Esophagus muscularis mucosa (tissue), 4 donors: ENCODE results near the gene DUSP28. TPM values are rescaled to one million over a fixed set of nuclear protein-coding genes. Genes with fewer than 3 reads are reported as not detected.

Source experiments
- DNase-seq: peaks from one replicate; pipeline ENCODE4 v3.0.0-alpha.2; 2017; ENCODE audit errors: extremely low spot score
- H3K27ac ChIP-seq, 4 donors: fragments of 200-600 bp; sonication (generic); replicated peaks in 1 of 4; 1 replicate in 3 of 4; 2 replicates in 1 of 4; pipeline ENCODE4 v1.5.1; 2016 to 2019; ENCODE audit warnings: mild to moderate bottlenecking in 1 of 4
- H3K27me3 ChIP-seq, 4 donors: fragments of 200-600 bp; sonication (generic); one replicate each; pipeline versions ENCODE4 v1.5.1 to v1.6.0; 2016 to 2019
- H3K36me3 ChIP-seq, 4 donors: fragments of 200-600 bp; sonication (generic); one replicate each; pipeline ENCODE4 v1.5.1; 2016 to 2019
- H3K4me1 ChIP-seq, 4 donors: fragments of 200-600 bp; sonication (generic); one replicate each; pipeline ENCODE4 v1.5.1; 2016 to 2019
- H3K4me3 ChIP-seq, 4 donors: fragments of 200-600 bp; sonication (generic); 1 replicate in 2 of 4; 2 replicates in 2 of 4; pipeline ENCODE4 v1.5.1; 2016 to 2019; ENCODE audit warnings: mild to moderate bottlenecking in 4 of 4, moderate library complexity in 1 of 4
- H3K9me3 ChIP-seq, 4 donors: fragments of 200-600 bp; sonication (generic); 1 replicate in 3 of 4; 2 replicates in 1 of 4; pipeline ENCODE4 v1.5.1; 2016 to 2019
- CTCF ChIP-seq, 3 experiments: fragments of 200-600 bp in 2 of 3; fragments of 450-650 bp in 1 of 3; sonication (generic) in 2 of 3; IDR thresholded peaks; one replicate each; pipeline ENCODE4 v1.5.1; 2017 to 2019; ENCODE audit warnings: antibody characterized with exemption in 3 of 3, mild to moderate bottlenecking in 2 of 3, moderate library complexity in 1 of 3
- EP300 ChIP-seq: sonication (generic); formaldehyde crosslinking; IDR thresholded peaks from one replicate; pipeline ENCODE4 v1.6.1; 2017; ENCODE audit warnings: antibody characterized with exemption
- POLR2A ChIP-seq: fragments of 450-650 bp; IDR thresholded peaks from one replicate; pipeline ENCODE4 v1.6.1; 2017; ENCODE audit warnings: antibody characterized with exemption, moderate library complexity, mild to moderate bottlenecking, low read depth
- POLR2AphosphoS5 ChIP-seq, 2 donors: sonication (generic); formaldehyde crosslinking; IDR thresholded peaks; one replicate each; pipeline ENCODE4 v1.6.1; 2017; ENCODE audit warnings: antibody characterized with exemption in 2 of 2
- WGBS: methylation state at CpG from one replicate; pipeline ENCODE4 v1.1.5; 2018; 5-methylcytosine and 5-hydroxymethylcytosine counted together
- intact Hi-C: fragments of 100-400 bp; cut with DNase I; formaldehyde crosslinking; loops from one replicate; pipeline ENCODE4 v1.15.1; 2023
- total RNA-seq, 4 donors: library from RNA; depleted of rRNA; stranded (reverse); fragments of >200 nt; gene quantifications; one replicate each; pipeline versions ENCODE4 v1.1.0 to v1.2.1, GENCODE V29; 2016

DUSP28 gene
- total RNA-seq, 4 donors from 2014 or later: 3.8 to 7.3 (median 4.8) TPM

- peaks cover 27 to 47% (median 37%) of the 10 kb centered on the region in 4 donors for H3K4me1 ChIP-seq
- intact Hi-C loops: no loop called here
- TF ChIP-seq EP300: no peak
- TF ChIP-seq CTCF (IDR thresholded peaks at IDR 0.05): no peak
- TF ChIP-seq POLR2AphosphoS5 (IDR thresholded peaks at IDR 0.05): no peak
- no peak for TF ChIP-seq POLR2A
- no peaks in the 10 kb centered on the region for H3K27me3 ChIP-seq
- 89% methylated on average over 21 of the region's 21 CpGs for WGBS
- H3K27ac ChIP-seq: no peak overlapping the region
- no peaks in the 10 kb centered on the region for H3K9me3 ChIP-seq
- no peak for DNase-seq
- H3K36me3 ChIP-seq: peaks cover 39 to 80% (median 71%) of the 10 kb centered on the region in 4 donors
- no peak overlapping the region for H3K4me3 ChIP-seq
Observed at GRCh38 chr2:240574386-240575100, 14.4 kb downstream of the DUSP28 start.

- intact Hi-C loops: no loop called here
- Histone ChIP-seq H3K4me3 (no peak overlapping the region), H3K27ac (no peak overlapping the region), H3K27me3 (no peaks in the 10 kb centered on the region), H3K4me1 (peaks cover 23 to 47% (median 35%) of the 10 kb centered on the region in 4 donors), H3K36me3 (peaks cover 39 to 80% (median 71%) of the 10 kb centered on the region in 4 donors), H3K9me3 (no peaks in the 10 kb centered on the region)
- DNase-seq: no peak
- TF ChIP-seq POLR2A (no peak), CTCF (IDR thresholded peaks at IDR 0.05) (no peak), POLR2AphosphoS5 (IDR thresholded peaks at IDR 0.05) (no peak), EP300 (no peak)
- WGBS: 77% methylated on average over 6 of the region's 23 CpGs
Observed at GRCh38 chr2:240575101-240575965, 15.2 kb downstream of the DUSP28 start.

GRCh38 chr2:240576036-240576435 lies 15.9 kb downstream of the DUSP28 start:
- H3K4me3 ChIP-seq: no peak overlapping the region
- H3K27ac ChIP-seq: no peak overlapping the region
- 65% methylated on average over 4 of the region's 6 CpGs for WGBS
- H3K9me3 ChIP-seq: no peaks in the 10 kb centered on the region
- H3K36me3 ChIP-seq: peaks cover 39 to 80% (median 68%) of the 10 kb centered on the region in 4 donors
- TF ChIP-seq POLR2A: no peak
- TF ChIP-seq POLR2AphosphoS5 (IDR thresholded peaks at IDR 0.05): no peak
- no peak for TF ChIP-seq CTCF (IDR thresholded peaks at IDR 0.05)
- no peak for TF ChIP-seq EP300
- intact Hi-C loops: no loop called here
- peaks cover 16 to 45% (median 30%) of the 10 kb centered on the region in 4 donors for H3K4me1 ChIP-seq
- no peak for DNase-seq
- no peaks in the 10 kb centered on the region for H3K27me3 ChIP-seq

- no CpG with 5 or more reads among the region's 32 CpGs for WGBS
- Histone ChIP-seq H3K4me1 (peaks cover 16 to 40% (median 26%) of the 10 kb centered on the region in 4 donors), H3K27me3 (no peaks in the 10 kb centered on the region), H3K36me3 (peaks cover 39 to 78% (median 68%) of the 10 kb centered on the region in 4 donors), H3K4me3 (no peak overlapping the region), H3K27ac (no peak overlapping the region), H3K9me3 (peaks cover 0 to 3% (median 0%) of the 10 kb centered on the region in 4 donors)
- DNase-seq: no peak
- intact Hi-C loops: no loop called here
- no peak for TF ChIP-seq EP300
- TF ChIP-seq POLR2AphosphoS5 (IDR thresholded peaks at IDR 0.05): no peak
- TF ChIP-seq POLR2A: no peak
- TF ChIP-seq CTCF (IDR thresholded peaks at IDR 0.05): no peak
Observed at GRCh38 chr2:240576436-240577205, 16.5 kb downstream of the DUSP28 start.
